ENCODE results near the gene LPCAT2.

LPCAT2 gene

GRCh38 chr16:55565086-55565485 lies 56.2 kb downstream of the LPCAT2 start:
- TF ChIP-seq, protein P1, sequence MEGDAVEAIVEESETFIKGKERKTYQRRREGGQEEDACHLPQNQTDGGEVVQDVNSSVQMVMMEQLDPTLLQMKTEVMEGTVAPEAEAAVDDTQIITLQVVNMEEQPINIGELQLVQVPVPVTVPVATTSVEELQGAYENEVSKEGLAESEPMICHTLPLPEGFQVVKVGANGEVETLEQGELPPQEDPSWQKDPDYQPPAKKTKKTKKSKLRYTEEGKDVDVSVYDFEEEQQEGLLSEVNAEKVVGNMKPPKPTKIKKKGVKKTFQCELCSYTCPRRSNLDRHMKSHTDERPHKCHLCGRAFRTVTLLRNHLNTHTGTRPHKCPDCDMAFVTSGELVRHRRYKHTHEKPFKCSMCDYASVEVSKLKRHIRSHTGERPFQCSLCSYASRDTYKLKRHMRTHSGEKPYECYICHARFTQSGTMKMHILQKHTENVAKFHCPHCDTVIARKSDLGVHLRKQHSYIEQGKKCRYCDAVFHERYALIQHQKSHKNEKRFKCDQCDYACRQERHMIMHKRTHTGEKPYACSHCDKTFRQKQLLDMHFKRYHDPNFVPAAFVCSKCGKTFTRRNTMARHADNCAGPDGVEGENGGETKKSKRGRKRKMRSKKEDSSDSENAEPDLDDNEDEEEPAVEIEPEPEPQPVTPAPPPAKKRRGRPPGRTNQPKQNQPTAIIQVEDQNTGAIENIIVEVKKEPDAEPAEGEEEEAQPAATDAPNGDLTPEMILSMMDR (IDR thresholded peaks at IDR 0.05; ENCODE audit: extremely low read depth, insufficient read depth, missing control alignments): no peak
- in situ Hi-C loops (cut with MboI; ENCODE audit: low pct_unique_long_range_greater_than_20kb, low sequenced_read_pairs, unreplicated experiment): no loop called here
- no peak for DNase-seq (ENCODE audit: low spot score)

GRCh38 chr16:55566432-55567175 lies 57.7 kb downstream of the LPCAT2 start, which contains the start of gene CAPNS2:
CAPNS2 (plus strand) TSS chr16:55566684; CDS start chr16:55566757, 73 bp downstream.
- no peak for DNase-seq (ENCODE audit: low spot score)
- TF ChIP-seq, protein P1 (IDR thresholded peaks at IDR 0.05; ENCODE audit: extremely low read depth, insufficient read depth, missing control alignments): no peak
- in situ Hi-C loops (cut with MboI; ENCODE audit: low pct_unique_long_range_greater_than_20kb, low sequenced_read_pairs, unreplicated experiment): no loop called here

- no peak for DNase-seq (ENCODE audit: low spot score)
- in situ Hi-C loops (cut with MboI; ENCODE audit: low pct_unique_long_range_greater_than_20kb, low sequenced_read_pairs, unreplicated experiment): no loop called here
- TF ChIP-seq, protein P1 (IDR thresholded peaks at IDR 0.05; ENCODE audit: extremely low read depth, insufficient read depth, missing control alignments): no peak
These were observed 58.5 kb downstream of the LPCAT2 start for GRCh38 chr16:55567382-55567781.

- in situ Hi-C loops (cut with MboI; ENCODE audit: low pct_unique_long_range_greater_than_20kb, low sequenced_read_pairs, unreplicated experiment): no loop called here
- DNase-seq (ENCODE audit: low spot score): no peak
- TF ChIP-seq, protein P1 (IDR thresholded peaks at IDR 0.05; ENCODE audit: extremely low read depth, insufficient read depth, missing control alignments): no peak
These were observed 59.3 kb downstream of the LPCAT2 start for GRCh38 chr16:55568207-55568606.

- TF ChIP-seq, protein P1 (IDR thresholded peaks at IDR 0.05; ENCODE audit: extremely low read depth, insufficient read depth, missing control alignments): no peak
- no peak for DNase-seq (ENCODE audit: low spot score)
- in situ Hi-C loops (cut with MboI; ENCODE audit: low pct_unique_long_range_greater_than_20kb, low sequenced_read_pairs, unreplicated experiment): no loop called here
These were observed 60.2 kb downstream of the LPCAT2 start for GRCh38 chr16:55569025-55569424.

- TF ChIP-seq, protein P1 (IDR thresholded peaks at IDR 0.05; ENCODE audit: extremely low read depth, insufficient read depth, missing control alignments): no peak
- DNase-seq (ENCODE audit: low spot score): no peak
- in situ Hi-C loops (cut with MboI; ENCODE audit: low pct_unique_long_range_greater_than_20kb, low sequenced_read_pairs, unreplicated experiment): no loop called here
These were observed 61.3 kb downstream of the LPCAT2 start for GRCh38 chr16:55570159-55570558.
